Fibroblast of lung (primary cell): ENCODE measurements around the gene GOLGA5.

ENCODE experiments used
- EZH2 ChIP-seq: IDR thresholded peaks from 2 replicates; pipeline ENCODE4 v1.5.1; 2012; ENCODE audit warnings: low read length, control low read depth, mild to moderate bottlenecking; ENCODE audit errors: missing control alignments
- TF ChIP-seq, protein P1 (sequence below), 2 donors: IDR thresholded peaks in 1 of 2; conservative IDR thresholded peaks in 1 of 2; 1 replicate in 1 of 2; 2 replicates in 1 of 2; pipeline ENCODE4 v1.5.1; 2011 to 2012; ENCODE audit warnings: low read length in 2 of 2, control low read depth in 1 of 2, inconsistent platforms in 1 of 2, low read depth in 1 of 2, mild to moderate bottlenecking in 1 of 2

DNA sequence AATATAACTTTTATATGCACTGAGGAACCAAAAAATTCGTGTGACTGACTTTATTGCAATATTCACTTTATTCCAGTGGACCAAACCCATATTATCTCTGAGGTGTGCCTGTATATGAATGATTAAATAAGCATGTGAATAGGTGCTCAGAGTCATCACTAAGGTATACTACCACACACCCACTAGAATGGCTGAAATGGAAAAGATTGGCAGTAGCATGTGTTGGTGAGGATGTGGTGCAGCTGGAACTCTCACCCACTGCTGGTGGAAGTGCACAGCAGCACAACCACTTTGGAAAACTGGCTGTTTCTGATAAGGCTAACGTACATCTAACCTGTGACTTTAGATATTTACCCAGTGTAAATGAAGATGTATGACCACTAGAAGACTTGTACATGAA is 36.8 kb downstream of the GOLGA5 start:
- TF ChIP-seq, protein P1, sequence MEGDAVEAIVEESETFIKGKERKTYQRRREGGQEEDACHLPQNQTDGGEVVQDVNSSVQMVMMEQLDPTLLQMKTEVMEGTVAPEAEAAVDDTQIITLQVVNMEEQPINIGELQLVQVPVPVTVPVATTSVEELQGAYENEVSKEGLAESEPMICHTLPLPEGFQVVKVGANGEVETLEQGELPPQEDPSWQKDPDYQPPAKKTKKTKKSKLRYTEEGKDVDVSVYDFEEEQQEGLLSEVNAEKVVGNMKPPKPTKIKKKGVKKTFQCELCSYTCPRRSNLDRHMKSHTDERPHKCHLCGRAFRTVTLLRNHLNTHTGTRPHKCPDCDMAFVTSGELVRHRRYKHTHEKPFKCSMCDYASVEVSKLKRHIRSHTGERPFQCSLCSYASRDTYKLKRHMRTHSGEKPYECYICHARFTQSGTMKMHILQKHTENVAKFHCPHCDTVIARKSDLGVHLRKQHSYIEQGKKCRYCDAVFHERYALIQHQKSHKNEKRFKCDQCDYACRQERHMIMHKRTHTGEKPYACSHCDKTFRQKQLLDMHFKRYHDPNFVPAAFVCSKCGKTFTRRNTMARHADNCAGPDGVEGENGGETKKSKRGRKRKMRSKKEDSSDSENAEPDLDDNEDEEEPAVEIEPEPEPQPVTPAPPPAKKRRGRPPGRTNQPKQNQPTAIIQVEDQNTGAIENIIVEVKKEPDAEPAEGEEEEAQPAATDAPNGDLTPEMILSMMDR (conservative IDR thresholded peaks at IDR 0.05 in 1 of 2, IDR thresholded peaks at IDR 0.05 in 1 of 2; ENCODE audit: low read depth in 1 of 2, low read length in 2 of 2), result no peak
- TF ChIP-seq EZH2, result no peak
